OCI-LY1 (cell line): ENCODE measurements around the gene GOLGA6C.

Experiments
- EZH2 ChIP-seq: fragments of 200-600 bp; sonication (generic), shearing (Covaris generic); IDR thresholded peaks from 2 replicates; pipeline ENCODE4 v1.8.0; 2017; ENCODE audit warnings: borderline replicate concordance, mixed run types, mild to moderate bottlenecking, antibody characterized with exemption, low read length, moderate library complexity, mixed read lengths
- TF ChIP-seq, protein P1 (sequence below): fragments of 200-600 bp; sonication (generic), shearing (Covaris generic); IDR thresholded peaks from 2 replicates; pipeline ENCODE4 v1.5.1; 2017; ENCODE audit warnings: mild to moderate bottlenecking, antibody characterized with exemption, low read length, moderate library complexity, mixed read lengths

DNA sequence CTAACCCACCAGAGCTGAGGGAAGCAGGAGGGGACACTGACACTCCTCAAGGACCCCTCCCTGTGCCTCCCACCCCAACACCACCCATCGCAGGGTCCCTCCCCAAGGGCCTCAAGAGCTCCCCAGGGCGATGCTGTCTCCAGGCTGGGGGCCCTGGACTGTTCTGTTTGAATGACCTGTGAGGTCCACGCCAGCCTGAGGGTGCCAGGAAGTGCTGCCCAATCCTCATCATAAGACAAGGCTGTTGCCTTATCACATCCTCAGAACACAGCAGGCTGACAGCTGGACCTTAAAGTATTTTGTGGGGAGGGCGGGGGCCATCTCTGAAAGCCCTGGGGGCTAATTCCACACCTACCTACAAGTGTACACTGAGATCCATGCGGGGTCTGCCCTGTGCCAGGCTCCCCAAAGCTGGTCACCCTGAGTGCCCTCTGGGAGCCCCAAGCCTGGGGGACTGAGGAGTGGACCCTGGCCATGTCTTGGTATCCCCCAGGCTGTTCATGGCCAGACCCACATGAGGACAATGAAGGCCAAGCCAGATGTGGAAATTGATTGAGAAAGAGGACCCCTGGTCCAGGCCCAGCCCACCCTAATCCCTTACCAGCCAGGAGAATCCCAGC, 23.8 kb upstream of the GOLGA6C start:
- TF ChIP-seq, protein P1, sequence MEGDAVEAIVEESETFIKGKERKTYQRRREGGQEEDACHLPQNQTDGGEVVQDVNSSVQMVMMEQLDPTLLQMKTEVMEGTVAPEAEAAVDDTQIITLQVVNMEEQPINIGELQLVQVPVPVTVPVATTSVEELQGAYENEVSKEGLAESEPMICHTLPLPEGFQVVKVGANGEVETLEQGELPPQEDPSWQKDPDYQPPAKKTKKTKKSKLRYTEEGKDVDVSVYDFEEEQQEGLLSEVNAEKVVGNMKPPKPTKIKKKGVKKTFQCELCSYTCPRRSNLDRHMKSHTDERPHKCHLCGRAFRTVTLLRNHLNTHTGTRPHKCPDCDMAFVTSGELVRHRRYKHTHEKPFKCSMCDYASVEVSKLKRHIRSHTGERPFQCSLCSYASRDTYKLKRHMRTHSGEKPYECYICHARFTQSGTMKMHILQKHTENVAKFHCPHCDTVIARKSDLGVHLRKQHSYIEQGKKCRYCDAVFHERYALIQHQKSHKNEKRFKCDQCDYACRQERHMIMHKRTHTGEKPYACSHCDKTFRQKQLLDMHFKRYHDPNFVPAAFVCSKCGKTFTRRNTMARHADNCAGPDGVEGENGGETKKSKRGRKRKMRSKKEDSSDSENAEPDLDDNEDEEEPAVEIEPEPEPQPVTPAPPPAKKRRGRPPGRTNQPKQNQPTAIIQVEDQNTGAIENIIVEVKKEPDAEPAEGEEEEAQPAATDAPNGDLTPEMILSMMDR = no peak
- TF ChIP-seq EZH2 = no peak
